Measurements from ENCODE around the gene SLC1A1. TPM values are rescaled to one million over a fixed set of nuclear protein-coding genes. Genes with fewer than 3 reads are reported as not detected.

The SLC1A1 gene
- total RNA-seq, 4 donors from 2014 or later, result 1.1 to 2.3 (median 1.8) TPM

DNA sequence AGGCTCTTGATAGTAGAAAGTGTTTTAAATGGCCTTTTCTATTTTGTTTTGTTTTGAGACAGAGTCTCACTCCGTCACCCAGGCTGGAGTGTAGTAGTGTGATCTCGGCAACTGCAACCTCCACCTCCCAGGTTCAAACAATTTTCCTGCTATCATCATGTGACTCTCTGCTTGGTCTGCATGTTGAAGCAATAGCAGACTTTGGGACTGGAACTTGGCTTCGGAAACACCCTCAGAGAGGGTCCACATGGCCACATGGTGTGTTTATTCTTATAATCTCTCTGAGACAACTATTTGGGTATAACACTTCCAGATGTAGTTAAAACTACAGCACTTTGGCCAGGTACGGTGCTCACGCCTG lies 10.9 kb downstream of the SLC1A1 start:
- no peak overlapping the region for H3K27ac ChIP-seq
- H3K36me3 ChIP-seq, result no peaks in the 10 kb centered on the region
- H3K4me1 ChIP-seq, result no peaks in the 10 kb centered on the region
- no peaks in the 10 kb centered on the region for H3K27me3 ChIP-seq
- H3K4me3 ChIP-seq, result no peak overlapping the region
- WGBS, 2 donors (ENCODE audit: low coverage in 1 of 2), result 92 to 100% methylated on average over 2 to 5 of the region's 5 CpGs
- TF ChIP-seq POLR2AphosphoS5 (IDR thresholded peaks at IDR 0.05) (no peak), CTCF (IDR thresholded peaks at IDR 0.05) (no peak), EP300 (IDR thresholded peaks at IDR 0.05) (no peak)
- H3K9me3 ChIP-seq, result no peaks in the 10 kb centered on the region
- no peak for ATAC-seq

DNA sequence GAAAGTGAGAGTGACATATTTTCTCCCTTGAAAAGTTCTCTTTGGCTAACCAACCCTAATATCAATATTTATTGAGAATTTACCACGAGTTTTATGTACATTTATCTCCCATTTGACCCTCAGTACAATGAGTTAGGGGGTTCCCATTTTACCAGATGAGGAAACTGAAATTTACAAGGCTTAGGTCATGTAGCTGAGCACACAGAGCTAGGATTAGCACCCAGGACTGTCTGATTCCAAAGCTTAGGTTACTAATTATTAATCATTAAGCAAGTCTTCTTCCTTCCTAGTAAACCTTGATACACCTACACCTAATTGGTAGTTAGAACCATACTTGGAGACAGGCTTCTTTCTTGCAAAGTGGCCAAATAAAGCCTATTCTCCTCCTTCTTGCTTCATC lies 12.2 kb downstream of the SLC1A1 start:
- Histone ChIP-seq H3K4me3 (no peak overlapping the region), H3K9me3 (no peaks in the 10 kb centered on the region), H3K27me3 (no peaks in the 10 kb centered on the region), H3K27ac (no peak overlapping the region), H3K36me3 (no peaks in the 10 kb centered on the region), H3K4me1 (no peaks in the 10 kb centered on the region)
- 62 to 100% methylated on average over 1 of the region's 1 CpG for WGBS, 2 donors (ENCODE audit: low coverage in 1 of 2)
- TF ChIP-seq POLR2A (IDR thresholded peaks at IDR 0.05), result no peak
- TF ChIP-seq POLR2AphosphoS5 (IDR thresholded peaks at IDR 0.05), result no peak
- TF ChIP-seq CTCF (IDR thresholded peaks at IDR 0.05), result no peak
- no peak for TF ChIP-seq EP300 (IDR thresholded peaks at IDR 0.05)
- ATAC-seq, result no peak

- H3K36me3 ChIP-seq, result no peaks in the 10 kb centered on the region
- TF ChIP-seq EP300 (IDR thresholded peaks at IDR 0.05), result no peak
- TF ChIP-seq CTCF (IDR thresholded peaks at IDR 0.05), result no peak
- no peak for TF ChIP-seq POLR2AphosphoS5 (IDR thresholded peaks at IDR 0.05)
- no peak overlapping the region for H3K27ac ChIP-seq
- no peak overlapping the region for H3K4me3 ChIP-seq
- no peak for ATAC-seq
- WGBS, 2 donors (ENCODE audit: low coverage in 1 of 2), result 68 to 94% methylated on average over 2 of the region's 2 CpGs
- H3K27me3 ChIP-seq, result no peaks in the 10 kb centered on the region
- no peaks in the 10 kb centered on the region for H3K4me1 ChIP-seq
- H3K9me3 ChIP-seq, result no peaks in the 10 kb centered on the region
These were observed 12.8 kb downstream of the SLC1A1 start for GRCh38 chr9:4503103-4503502.

GRCh38 chr9:4504250-4504649 lies 14.0 kb downstream of the SLC1A1 start:
- Histone ChIP-seq H3K27me3 (no peaks in the 10 kb centered on the region), H3K9me3 (no peaks in the 10 kb centered on the region), H3K4me3 (no peak overlapping the region), H3K4me1 (no peaks in the 10 kb centered on the region), H3K36me3 (no peaks in the 10 kb centered on the region), H3K27ac (no peak overlapping the region)
- 89 to 93% methylated on average over 4 of the region's 4 CpGs for WGBS, 2 donors (ENCODE audit: low coverage in 1 of 2)
- no peak for TF ChIP-seq POLR2A (IDR thresholded peaks at IDR 0.05)
- TF ChIP-seq EP300 (IDR thresholded peaks at IDR 0.05), result no peak
- TF ChIP-seq POLR2AphosphoS5 (IDR thresholded peaks at IDR 0.05), result no peak
- no peak for TF ChIP-seq CTCF (IDR thresholded peaks at IDR 0.05)
- no peak for ATAC-seq

DNA sequence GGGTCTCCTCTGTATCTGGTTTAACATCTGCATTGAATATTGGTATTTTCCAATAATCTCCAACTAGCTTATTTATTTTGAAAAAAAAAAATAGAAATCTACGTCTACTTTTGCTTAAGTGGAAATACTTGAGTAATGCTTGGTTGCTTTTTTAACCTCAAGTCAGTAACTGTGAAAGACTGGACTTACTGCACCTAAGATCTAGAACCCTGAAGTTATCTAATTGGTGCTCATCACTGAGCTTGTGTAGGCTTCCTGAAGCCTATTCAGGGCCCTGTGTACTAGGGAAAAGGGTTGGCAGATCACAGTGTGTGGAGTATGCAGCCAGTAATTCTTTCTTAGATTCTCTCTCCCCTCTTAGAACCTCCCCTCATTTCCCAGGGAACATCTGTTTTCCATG lies 16.2 kb downstream of the SLC1A1 start:
- no peak overlapping the region for H3K4me3 ChIP-seq
- 94 to 100% methylated on average over 1 of the region's 1 CpG for WGBS, 2 donors (ENCODE audit: low coverage in 1 of 2)
- no peak for ATAC-seq
- TF ChIP-seq EP300 (IDR thresholded peaks at IDR 0.05), result no peak
- no peak for TF ChIP-seq CTCF (IDR thresholded peaks at IDR 0.05)
- TF ChIP-seq POLR2A (IDR thresholded peaks at IDR 0.05), result no peak
- TF ChIP-seq POLR2AphosphoS5 (IDR thresholded peaks at IDR 0.05), result no peak
- no peaks in the 10 kb centered on the region for H3K27me3 ChIP-seq
- no peaks in the 10 kb centered on the region for H3K4me1 ChIP-seq
- no peak overlapping the region for H3K27ac ChIP-seq
- H3K9me3 ChIP-seq, result no peaks in the 10 kb centered on the region
- H3K36me3 ChIP-seq, result no peaks in the 10 kb centered on the region

Measured in gastroesophageal sphincter (tissue), 4 donors.